IMR-90 (cell line): ENCODE results near the gene ZNF57. TPM values are rescaled to one million over a fixed set of nuclear protein-coding genes. Genes with fewer than 3 reads are reported as not detected.
"Not testable (repeated sequence)": the region's sequence is repeated elsewhere in the genome, so short reads cannot be mapped to it uniquely, and the experiment has no call there.

Experiments
- ATAC-seq: fragments of 200-7000 bp; cut with Tn5 transposase; 2 replicates; pipeline ENCODE4 v1.9.1; 2020; ENCODE audit warnings: low read depth, mild to moderate bottlenecking, moderate library complexity
- BruUV-seq: library from RNA; stranded (reverse); fragments of 400-500 nt; replicated peaks from 2 replicates; lab custom pipeline; 2021; lab: Mats Ljungman, UMichigan
- CTCF ChIA-PET: fragments of 300-600 bp; formaldehyde crosslinking; extraction: SDS; loops from one replicate; lab custom pipeline; 2021; ENCODE audit warnings: antibody characterized with exemption; lab: Yijun Ruan, JAX
- POLR2A ChIA-PET: fragments of 300-600 bp; sonication (Branson Sonifier 250); formaldehyde crosslinking; loops from one replicate; lab custom pipeline; 2022; ENCODE audit warnings: antibody characterized with exemption; ENCODE audit not compliant: unreplicated experiment; lab: Charles Lee
- DNase-seq: peaks from one replicate; pipeline ENCODE4 v3.0.0; 2013
- H2AFZ ChIP-seq: replicated peaks from 2 replicates; pipeline ENCODE3; 2013; ENCODE audit warnings: low read length, mild to moderate bottlenecking; ENCODE audit not compliant: poor library complexity
- H2AK5ac ChIP-seq: 2 replicates; pipeline ENCODE4 v1.6.1; 2013; ENCODE audit warnings: low read depth, low read length, inconsistent platforms
- H2AK9ac ChIP-seq: replicated peaks from 2 replicates; pipeline ENCODE3; 2013; ENCODE audit warnings: mild to moderate bottlenecking, low read depth, low read length, moderate library complexity; ENCODE audit not compliant: poor library complexity
- H2BK120ac ChIP-seq: 2 replicates; pipeline ENCODE4 v1.6.1; 2013; ENCODE audit warnings: low read depth, low read length, inconsistent platforms
- H2BK15ac ChIP-seq: 3 replicates; pipeline ENCODE4 v1.6.1; 2013; ENCODE audit warnings: low read depth, low read length, inconsistent platforms
- H2BK20ac ChIP-seq: 2 replicates; pipeline ENCODE4 v1.6.1; 2013; ENCODE audit warnings: low read depth, mild to moderate bottlenecking, inconsistent platforms, low read length, moderate library complexity
- H2BK5ac ChIP-seq: 2 replicates; pipeline ENCODE4 v1.6.1; 2013; ENCODE audit warnings: mild to moderate bottlenecking, low read depth, low read length, inconsistent platforms; ENCODE audit not compliant: poor library complexity, severe bottlenecking
- H3K14ac ChIP-seq: replicated peaks from 2 replicates; pipeline ENCODE4 v1.6.1; 2013; ENCODE audit warnings: low read depth, low read length, inconsistent platforms
- H3K18ac ChIP-seq: 2 replicates; pipeline ENCODE4 v1.6.1; 2013; ENCODE audit warnings: low read depth, low read length, control low read depth
- H3K23ac ChIP-seq: 2 replicates; pipeline ENCODE4 v1.6.1; 2013; ENCODE audit warnings: low read depth, low read length, inconsistent platforms
- H3K27ac ChIP-seq: 2 replicates; pipeline ENCODE4 v1.5.1; 2013; ENCODE audit warnings: mild to moderate bottlenecking, control low read depth, low read length; ENCODE audit not compliant: insufficient read depth
- H3K27me3 ChIP-seq: 2 replicates; pipeline ENCODE4 v1.6.1; 2013; ENCODE audit warnings: low read length; ENCODE audit not compliant: control insufficient read depth, insufficient read depth
- H3K36me3 ChIP-seq: 2 replicates; pipeline ENCODE4 v1.6.1; 2013; ENCODE audit warnings: low read length, mixed read lengths; ENCODE audit not compliant: control insufficient read depth, insufficient read depth
- H3K4ac ChIP-seq: 2 replicates; pipeline ENCODE4 v1.6.1; 2013; ENCODE audit warnings: low read depth, low read length, inconsistent platforms
- H3K4me1 ChIP-seq: 2 replicates; pipeline ENCODE4 v1.6.1; 2013; ENCODE audit warnings: low read length, mixed read lengths; ENCODE audit not compliant: control insufficient read depth, insufficient read depth
- H3K4me2 ChIP-seq: 2 replicates; pipeline ENCODE4 v1.6.1; 2013; ENCODE audit warnings: low read depth, mild to moderate bottlenecking, control low read depth, low read length, moderate library complexity
- H3K4me3 ChIP-seq: 2 replicates; pipeline ENCODE4 v1.5.1; 2013; ENCODE audit warnings: low read depth, mild to moderate bottlenecking, control low read depth, low read length, moderate library complexity; ENCODE audit not compliant: insufficient read depth
- H3K56ac ChIP-seq: 2 replicates; pipeline ENCODE4 v1.6.1; 2013; ENCODE audit warnings: low read length, inconsistent platforms; ENCODE audit not compliant: insufficient read depth; ENCODE audit errors: extremely low read depth
- H3K79me1 ChIP-seq, 2 experiments: 2 replicates each; pipeline ENCODE4 v1.6.1; 2013; ENCODE audit warnings: low read length in 2 of 2, inconsistent platforms in 1 of 2, low read depth in 1 of 2
- H3K9ac ChIP-seq: 2 replicates; pipeline ENCODE4 v1.6.1; 2013; ENCODE audit warnings: low read depth, low read length, control low read depth
- H3K9me1 ChIP-seq: 2 replicates; pipeline ENCODE4 v1.6.1; 2013; ENCODE audit warnings: low read length, inconsistent platforms; ENCODE audit not compliant: insufficient read depth
- H3K9me3 ChIP-seq: 2 replicates; pipeline ENCODE4 v1.6.1; 2013; ENCODE audit warnings: low read length; ENCODE audit not compliant: control insufficient read depth, insufficient read depth
- H4K20me1 ChIP-seq: 2 replicates; pipeline ENCODE4 v1.6.1; 2013; ENCODE audit warnings: low read length, inconsistent platforms; ENCODE audit not compliant: insufficient read depth
- H4K5ac ChIP-seq: 2 replicates; pipeline ENCODE4 v1.6.1; 2013; ENCODE audit warnings: mild to moderate bottlenecking, low read depth, low read length, control low read depth
- H4K8ac ChIP-seq, 2 experiments: 2 replicates each; pipeline ENCODE4 v1.6.1; 2013; ENCODE audit warnings: low read depth in 2 of 2, low read length in 2 of 2, control low read depth in 1 of 2, inconsistent platforms in 1 of 2
- H4K91ac ChIP-seq: 2 replicates; pipeline ENCODE4 v1.6.1; 2013; ENCODE audit warnings: low read depth, low read length, inconsistent platforms; ENCODE audit not compliant: insufficient read depth
- CEBPB ChIP-seq: IDR thresholded peaks from 2 replicates; pipeline ENCODE4 v1.6.1; 2012; ENCODE audit warnings: low read depth, low read length, improper control_type of control experiment
- CHD1 ChIP-seq: IDR thresholded peaks from 2 replicates; pipeline ENCODE4 v1.6.1; 2012; ENCODE audit warnings: low read depth, low read length, improper control_type of control experiment
- FOS ChIP-seq: fragments of 150-350 bp; IDR thresholded peaks from 2 replicates; pipeline ENCODE4 v1.6.1; 2016; ENCODE audit warnings: low read depth, low read length
- MAFK ChIP-seq: IDR thresholded peaks from 2 replicates; pipeline ENCODE4 v1.6.1; 2012; ENCODE audit warnings: low read depth, low read length, improper control_type of control experiment
- MAZ ChIP-seq: IDR thresholded peaks from 2 replicates; pipeline ENCODE4 v1.6.1; 2012; ENCODE audit warnings: low read depth, mild to moderate bottlenecking, low read length, improper control_type of control experiment, moderate library complexity, borderline replicate concordance
- MXI1 ChIP-seq: IDR thresholded peaks from 2 replicates; pipeline ENCODE4 v1.6.1; 2012; ENCODE audit warnings: low read depth, mild to moderate bottlenecking, low read length, moderate library complexity, borderline replicate concordance
- NFE2L2 ChIP-seq: fragments of 150-350 bp; IDR thresholded peaks from 2 replicates; pipeline ENCODE4 v1.6.1; 2016; ENCODE audit warnings: low read depth, mild to moderate bottlenecking, low read length
- POLR2A ChIP-seq: IDR thresholded peaks from 2 replicates; pipeline ENCODE4 v1.6.1; 2012; ENCODE audit warnings: mild to moderate bottlenecking, low read depth, low read length
- WGBS, 2 experiments: methylation state at CpG; one replicate each; pipeline versions ENCODE4 v1.1.5 to v1.1.7; 2013; ENCODE audit warnings: missing lambda C conversion rate in 2 of 2; ENCODE audit not compliant: insufficient read length in 1 of 2; ENCODE audit errors: extremely low coverage in 2 of 2; 5-methylcytosine and 5-hydroxymethylcytosine counted together
- dilution Hi-C: fragments of 300-500 bp; cut with HindIII; formaldehyde crosslinking; loops from one replicate; pipeline ENCODE4 v1.14.3; 2018; ENCODE audit warnings: low sequenced_read_pairs; ENCODE audit not compliant: unreplicated experiment
- in situ Hi-C: fragments of 300-500 bp; cut with MboI; formaldehyde crosslinking; loops from 3 replicates; pipeline ENCODE4 v1.14.3; 2019; ENCODE audit warnings: low sequenced_read_pairs, inconsistent platforms, mixed read lengths
- intact Hi-C: fragments of 100-400 bp; cut with micrococcal nuclease; formaldehyde crosslinking; loops from 2 replicates; pipeline ENCODE4 v1.10.0; 2022
- polyA plus RNA-seq, 3 experiments: library from polyadenylated mRNA; depleted of rRNA; stranded (reverse); fragments of >200 nt; gene quantifications; 2 replicates each; pipeline ENCODE4 v1.2.3, GENCODE V29; 2012; ENCODE audit warnings: low replicate concordance in 1 of 3
- total RNA-seq: library from RNA; depleted of rRNA; stranded (reverse); fragments of >200 nt; gene quantifications from 2 replicates; pipeline ENCODE4 v1.2.3, GENCODE V29; 2012
- TF ChIP-seq, protein P1 (sequence below): fragments of 150-350 bp; IDR thresholded peaks from 2 replicates; pipeline ENCODE4 v1.6.1; 2017; ENCODE audit warnings: mild to moderate bottlenecking, antibody characterized with exemption, low read length, low read depth

The ZNF57 gene
- total and polyA plus RNA-seq, 2 of the 4 experiments (the other 2 are of a cell fraction), result 2.2 to 8.6 TPM

DNA sequence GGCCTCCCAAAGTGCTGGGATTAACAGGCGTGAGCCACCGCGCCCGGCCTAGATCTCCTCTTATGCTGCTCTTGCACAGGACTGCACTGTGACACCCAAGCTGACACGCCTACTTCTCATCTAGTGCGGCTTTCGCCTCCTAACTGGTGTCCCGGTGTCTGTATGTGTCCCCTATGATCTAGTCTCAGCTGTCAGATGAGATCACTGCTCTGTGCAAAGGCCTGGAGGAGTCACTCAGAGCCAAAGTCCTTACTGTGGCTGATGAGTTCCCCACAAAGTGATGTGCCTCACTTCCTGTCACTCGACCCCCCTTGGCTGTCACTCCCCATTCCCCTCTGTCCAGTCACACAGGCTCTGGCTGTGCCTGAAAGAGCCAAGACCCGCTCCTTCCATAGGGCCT is 31.1 kb upstream of the ZNF57 start:
- Histone ChIP-seq H3K4me2 (no peak overlapping the region), H4K91ac (no peak overlapping the region), H3K27me3 (no peaks in the 10 kb centered on the region), H3K18ac (no peak overlapping the region), H3K9ac (no peak overlapping the region), H3K9me3 (peaks cover 5% of the 10 kb centered on the region; the same call in 1 of the 2 replicates), H3K4me3 (no peak overlapping the region), H2BK15ac (no peak overlapping the region), H3K4me1 (no peaks in the 10 kb centered on the region), H4K5ac (no peak overlapping the region), H3K23ac (no peak overlapping the region), H3K79me1 (no peaks in the 10 kb centered on the region), H3K14ac (no peak overlapping the region), H3K56ac (no peak overlapping the region), H2BK20ac (no peak overlapping the region), H3K36me3 (no peaks in the 10 kb centered on the region), H4K20me1 (no peaks in the 10 kb centered on the region), H2AFZ (no peak overlapping the region), H3K4ac (no peak overlapping the region), H3K9me1 (no peaks in the 10 kb centered on the region), H2AK9ac (no peak overlapping the region), H2BK5ac (no peak overlapping the region), H2BK120ac (no peak overlapping the region), H2AK5ac (no peak overlapping the region), H3K27ac (no peak overlapping the region), H4K8ac (no peak overlapping the region)
- in situ Hi-C loops, result loop anchor here (10.0 kb wide), 1 partner anchor 205 kb away; no protein-coding TSS in a partner anchor
- ChIA-PET CTCF (no interaction called here), POLR2A (no interaction called here)
- dilution Hi-C loops, result no loop called here
- BruUV-seq, result no TSS peak
- WGBS, 2 experiments, result 81% methylated on average over 5 of the region's 10 CpGs; no CpG with 5 or more reads in 1 of the 2 experiments
- TF ChIP-seq MAZ (no peak), MAFK (no peak), MXI1 (no peak), POLR2A (no peak), NFE2L2 (no peak), FOS (no peak), CEBPB (no peak), CHD1 (no peak)
- TF ChIP-seq, protein P1, sequence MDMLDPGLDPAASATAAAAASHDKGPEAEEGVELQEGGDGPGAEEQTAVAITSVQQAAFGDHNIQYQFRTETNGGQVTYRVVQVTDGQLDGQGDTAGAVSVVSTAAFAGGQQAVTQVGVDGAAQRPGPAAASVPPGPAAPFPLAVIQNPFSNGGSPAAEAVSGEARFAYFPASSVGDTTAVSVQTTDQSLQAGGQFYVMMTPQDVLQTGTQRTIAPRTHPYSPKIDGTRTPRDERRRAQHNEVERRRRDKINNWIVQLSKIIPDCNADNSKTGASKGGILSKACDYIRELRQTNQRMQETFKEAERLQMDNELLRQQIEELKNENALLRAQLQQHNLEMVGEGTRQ, result no peak
- intact Hi-C loops, result no loop called here
- DNase-seq (no peak), ATAC-seq (no peak)

DNA sequence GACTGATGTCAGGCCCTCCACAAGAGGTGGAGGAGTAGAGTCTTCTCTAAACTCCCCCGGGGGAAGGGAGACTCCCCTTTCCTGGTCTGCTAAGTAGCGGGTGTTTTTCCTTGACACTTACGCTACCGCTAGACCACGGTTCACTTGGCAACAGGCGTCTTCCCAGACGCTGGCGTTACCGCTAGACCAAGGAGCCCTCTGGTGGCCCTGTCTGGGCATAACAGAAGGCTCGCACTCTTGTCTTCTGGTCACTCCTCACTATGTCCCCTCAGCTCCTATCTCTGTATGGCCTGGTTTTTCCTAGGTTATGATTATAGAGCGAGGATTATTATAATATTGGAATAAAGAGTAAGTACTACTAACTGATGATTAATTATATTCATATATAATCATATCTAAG is 28.6 kb upstream of the ZNF57 start:
- H3K27ac ChIP-seq, H3K56ac ChIP-seq, H3K4me2 ChIP-seq, in situ Hi-C loops, H3K27me3 ChIP-seq, H3K4ac ChIP-seq, ATAC-seq, H3K18ac ChIP-seq, CTCF ChIA-PET, H3K9ac ChIP-seq, POLR2A ChIA-PET, H2BK20ac ChIP-seq, H3K23ac ChIP-seq, H2AK5ac ChIP-seq, H3K79me1 ChIP-seq, H3K14ac ChIP-seq, H2BK120ac ChIP-seq, H3K4me1 ChIP-seq, H2AFZ ChIP-seq, H3K9me1 ChIP-seq, H4K20me1 ChIP-seq, H2BK5ac ChIP-seq, H3K4me3 ChIP-seq, BruUV-seq, H4K5ac ChIP-seq, DNase-seq, H3K36me3 ChIP-seq, H4K91ac ChIP-seq, H4K8ac ChIP-seq, dilution Hi-C loops, H2BK15ac ChIP-seq, H2AK9ac ChIP-seq: not testable (repeated sequence)
- no CpG with 5 or more reads among the region's 11 CpGs for WGBS, 2 experiments
- peaks cover 12% of the 10 kb centered on the region for H3K9me3 ChIP-seq
- intact Hi-C loops, result loop anchor here (2.0 kb wide), 1 partner anchor 223 kb away; no protein-coding TSS in a partner anchor
